ENCODE data around the gene RASSF8. TPM values are rescaled to one million over a fixed set of nuclear protein-coding genes. Genes with fewer than 3 reads are reported as not detected.
"Not testable (repeated sequence)": the region's sequence is repeated elsewhere in the genome, so short reads cannot be mapped to it uniquely, and the experiment has no call there.

The RASSF8 gene
- total RNA-seq, 1 donor from 2014 or later: 54.6 TPM

- Mint-ChIP-seq H3K36me3 (ENCODE audit: low read depth) (no peaks in the 10 kb centered on the region), H3K4me3 (ENCODE audit: unreplicated experiment) (no peak overlapping the region), H3K4me1 (ENCODE audit: low read depth) (peaks cover 29% of the 10 kb centered on the region), H3K27me3 (ENCODE audit: low read depth) (no peaks in the 10 kb centered on the region), H3K9me3 (ENCODE audit: low read depth) (no peaks in the 10 kb centered on the region), H3K27ac (ENCODE audit: unreplicated experiment) (no peak overlapping the region)
- no peak for TF ChIP-seq CTCF (IDR thresholded peaks at IDR 0.05)
- DNase-seq (ENCODE audit: low spot score): no peak
Measured at GRCh38 chr12:26052652-26053051, 94.2 kb downstream of the RASSF8 start.

DNA sequence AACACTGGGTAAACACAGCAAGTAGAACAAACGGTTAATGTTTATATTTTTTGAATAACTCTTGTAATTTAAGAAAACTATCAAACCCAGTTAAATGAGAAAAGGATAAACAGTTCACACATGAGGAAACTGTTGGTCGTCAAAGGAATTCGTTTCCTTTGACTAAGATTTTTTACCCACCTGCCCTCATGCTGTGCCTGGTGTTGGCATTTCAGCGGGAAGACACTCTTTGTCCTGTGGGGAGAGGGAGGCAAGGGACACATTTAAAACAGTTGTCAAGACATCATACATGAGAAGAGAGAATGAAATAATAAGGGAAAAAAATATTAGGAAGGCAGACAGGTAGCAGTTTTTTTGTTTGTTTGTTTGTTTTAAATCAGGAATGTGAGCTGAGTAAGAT is 95.9 kb downstream of the RASSF8 start:
- Mint-ChIP-seq H3K9me3 (ENCODE audit: low read depth) (peaks cover 2% of the 10 kb centered on the region), H3K27me3 (ENCODE audit: low read depth) (no peaks in the 10 kb centered on the region), H3K36me3 (ENCODE audit: low read depth) (peaks cover 2% of the 10 kb centered on the region), H3K4me3 (ENCODE audit: unreplicated experiment) (no peak overlapping the region), H3K27ac (ENCODE audit: unreplicated experiment) (no peak overlapping the region), H3K4me1 (ENCODE audit: low read depth) (peaks cover 34% of the 10 kb centered on the region)
- no peak for DNase-seq (ENCODE audit: low spot score)
- no peak for TF ChIP-seq CTCF (IDR thresholded peaks at IDR 0.05)

DNA sequence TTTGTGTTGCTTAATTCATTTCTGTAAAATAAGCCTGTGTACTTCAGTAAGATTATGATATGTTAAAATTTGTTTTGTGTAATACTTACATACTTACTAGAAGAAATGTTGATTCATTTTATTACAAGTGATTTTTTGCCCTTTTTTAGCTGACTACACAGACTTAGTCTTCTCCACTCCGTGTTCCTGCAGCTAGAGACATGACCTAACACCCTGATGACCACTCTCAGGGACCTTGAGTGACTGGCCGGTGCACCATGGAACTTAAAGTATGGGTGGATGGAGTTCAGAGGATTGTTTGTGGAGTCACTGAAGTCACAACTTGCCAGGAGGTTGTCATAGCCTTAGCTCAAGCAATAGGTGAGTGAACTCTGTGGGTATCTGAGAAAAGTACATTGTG is 96.6 kb downstream of the RASSF8 start:
- no peak for DNase-seq (ENCODE audit: low spot score)
- H3K36me3 Mint-ChIP-seq (ENCODE audit: low read depth): peaks cover 2% of the 10 kb centered on the region
- H3K27ac Mint-ChIP-seq (ENCODE audit: unreplicated experiment): no peak overlapping the region
- no peaks in the 10 kb centered on the region for H3K27me3 Mint-ChIP-seq (ENCODE audit: low read depth)
- no peak for TF ChIP-seq CTCF (IDR thresholded peaks at IDR 0.05)
- H3K9me3 Mint-ChIP-seq (ENCODE audit: low read depth): peaks cover 2% of the 10 kb centered on the region
- no peak overlapping the region for H3K4me3 Mint-ChIP-seq (ENCODE audit: unreplicated experiment)
- peaks cover 34% of the 10 kb centered on the region for H3K4me1 Mint-ChIP-seq (ENCODE audit: low read depth)

GRCh38 chr12:26056335-26056734 is 97.9 kb downstream of the RASSF8 start:
- Mint-ChIP-seq H3K9me3 (ENCODE audit: low read depth) (peaks cover 2% of the 10 kb centered on the region), H3K27me3 (ENCODE audit: low read depth) (no peaks in the 10 kb centered on the region), H3K4me1 (ENCODE audit: low read depth) (peaks cover 34% of the 10 kb centered on the region), H3K4me3 (ENCODE audit: unreplicated experiment) (no peak overlapping the region), H3K27ac (ENCODE audit: unreplicated experiment) (no peak overlapping the region), H3K36me3 (ENCODE audit: low read depth) (peaks cover 2% of the 10 kb centered on the region)
- DNase-seq (ENCODE audit: low spot score): no peak
- no peak for TF ChIP-seq CTCF (IDR thresholded peaks at IDR 0.05)

GRCh38 chr12:26057271-26057670 is 98.8 kb downstream of the RASSF8 start:
- not testable (repeated sequence) for H3K27ac Mint-ChIP-seq (ENCODE audit: unreplicated experiment); H3K36me3 Mint-ChIP-seq (ENCODE audit: low read depth); H3K4me3 Mint-ChIP-seq (ENCODE audit: unreplicated experiment); DNase-seq (ENCODE audit: low spot score); H3K9me3 Mint-ChIP-seq (ENCODE audit: low read depth); H3K27me3 Mint-ChIP-seq (ENCODE audit: low read depth)
- peaks cover 35% of the 10 kb centered on the region for H3K4me1 Mint-ChIP-seq (ENCODE audit: low read depth)

- peaks cover 2% of the 10 kb centered on the region for H3K9me3 Mint-ChIP-seq (ENCODE audit: low read depth)
- H3K27me3 Mint-ChIP-seq (ENCODE audit: low read depth): no peaks in the 10 kb centered on the region
- no peak overlapping the region for H3K27ac Mint-ChIP-seq (ENCODE audit: unreplicated experiment)
- H3K4me3 Mint-ChIP-seq (ENCODE audit: unreplicated experiment): no peak overlapping the region
- H3K4me1 Mint-ChIP-seq (ENCODE audit: low read depth): peaks cover 30% of the 10 kb centered on the region
- DNase-seq (ENCODE audit: low spot score): no peak
- peak; percentile 13 for TF ChIP-seq CTCF (IDR thresholded peaks at IDR 0.05)
- H3K36me3 Mint-ChIP-seq (ENCODE audit: low read depth): peaks cover 2% of the 10 kb centered on the region
Measured at GRCh38 chr12:26058308-26058707, 99.8 kb downstream of the RASSF8 start.

Measured in chondrocyte (in vitro differentiated cells).